MM.1S (cell line): Measurements from ENCODE around the gene DAP.

Experiments
- DNase-seq: peaks from one replicate; pipeline ENCODE4 v3.0.0-alpha.2; 2015
- H2AFZ ChIP-seq: fragments of 300-600 bp; sonication (generic); 2 replicates; pipeline ENCODE4 v1.6.0; 2016; ENCODE audit warnings: antibody characterized with exemption, low read length
- H3F3A ChIP-seq: fragments of 300-600 bp; sonication (generic); 2 replicates; pipeline ENCODE4 v1.6.1; 2016; ENCODE audit warnings: mild to moderate bottlenecking, antibody characterized with exemption, low read length, moderate library complexity, mixed read lengths; ENCODE audit not compliant: insufficient read depth
- H3K27ac ChIP-seq: fragments of 300-600 bp; sonication (generic); 2 replicates; pipeline ENCODE4 v1.5.1; 2016; ENCODE audit warnings: mild to moderate bottlenecking, low read length
- H3K27me3 ChIP-seq: fragments of 300-600 bp; sonication (generic); replicated peaks from 2 replicates; pipeline ENCODE4 v1.6.0; 2016; ENCODE audit warnings: low read length; ENCODE audit not compliant: insufficient read depth
- H3K36me3 ChIP-seq: fragments of 300-600 bp; sonication (generic); replicated peaks from 2 replicates; pipeline ENCODE4 v1.6.1; 2016; ENCODE audit warnings: mild to moderate bottlenecking, low read length, mixed read lengths; ENCODE audit not compliant: insufficient read depth
- H3K4me1 ChIP-seq: fragments of 300-600 bp; sonication (generic); 2 replicates; pipeline ENCODE4 v1.6.1; 2016; ENCODE audit warnings: low read length, mixed read lengths
- H3K4me2 ChIP-seq: fragments of 300-600 bp; sonication (generic); 2 replicates; pipeline ENCODE4 v1.6.0; 2016; ENCODE audit warnings: low read depth, low read length
- H3K4me3 ChIP-seq: fragments of 300-600 bp; sonication (generic); 2 replicates; pipeline ENCODE4 v1.5.1; 2016; ENCODE audit warnings: low read length, mixed read lengths
- H3K79me2 ChIP-seq: fragments of 300-600 bp; sonication (generic); 2 replicates; pipeline ENCODE4 v1.6.1; 2016; ENCODE audit warnings: mixed run types, low read length, mixed read lengths
- H3K9ac ChIP-seq: fragments of 300-600 bp; sonication (generic); 2 replicates; pipeline ENCODE4 v1.6.1; 2016; ENCODE audit warnings: low read length, mixed read lengths
- H3K9me2 ChIP-seq: fragments of 300-600 bp; sonication (generic); replicated peaks from 2 replicates; pipeline ENCODE4 v1.6.1; 2016; ENCODE audit warnings: mild to moderate bottlenecking, low read length, mixed read lengths; ENCODE audit not compliant: insufficient read depth
- H3K9me3 ChIP-seq: fragments of 300-600 bp; sonication (generic); replicated peaks from 2 replicates; pipeline ENCODE4 v1.6.1; 2016; ENCODE audit warnings: mild to moderate bottlenecking, low read length, mixed read lengths; ENCODE audit not compliant: insufficient read depth
- H4K20me1 ChIP-seq: fragments of 300-600 bp; sonication (generic); 2 replicates; pipeline ENCODE4 v1.6.1; 2016; ENCODE audit warnings: mild to moderate bottlenecking, low read length, moderate library complexity, mixed read lengths; ENCODE audit not compliant: insufficient read depth
- CTCF ChIP-seq: fragments of 300-600 bp; sonication (generic); IDR thresholded peaks from 2 replicates; pipeline ENCODE4 v1.5.1; 2016; ENCODE audit warnings: antibody characterized with exemption, low read length, mixed read lengths
- EZH2 ChIP-seq: fragments of 300-600 bp; sonication (generic); optimal IDR thresholded peaks from 2 replicates; pipeline ENCODE3; 2017; ENCODE audit warnings: low read depth, mild to moderate bottlenecking, antibody characterized with exemption, low read length, mixed read lengths
- EZH2phosphoT487 ChIP-seq: fragments of 300-600 bp; sonication (generic); IDR thresholded peaks from 2 replicates; pipeline ENCODE4 v1.6.1; 2018; ENCODE audit warnings: antibody characterized with exemption, low read length

Gene DAP

GRCh38 chr5:10685115-10685521 is 75.9 kb downstream of the DAP start:
- H3K27ac ChIP-seq = no peak overlapping the region

GRCh38 chr5:10684303-10685086 is 76.5 kb downstream of the DAP start:
- no peak overlapping the region for H3K4me3 ChIP-seq
- H3K4me2 ChIP-seq = no peak overlapping the region
- no peak overlapping the region for H3K9ac ChIP-seq
- H3K79me2 ChIP-seq = no peaks in the 10 kb centered on the region
- no peaks in the 10 kb centered on the region for H3K4me1 ChIP-seq
- H4K20me1 ChIP-seq = no peaks in the 10 kb centered on the region
- TF ChIP-seq EZH2 (no peak), CTCF (no peak), EZH2phosphoT487 (no peak)
- no peak overlapping the region for H2AFZ ChIP-seq
- no peaks in the 10 kb centered on the region for H3K9me3 ChIP-seq
- H3F3A ChIP-seq = no peaks in the 10 kb centered on the region
- H3K27me3 ChIP-seq = no peaks in the 10 kb centered on the region
- no peak for DNase-seq
- no peaks in the 10 kb centered on the region for H3K36me3 ChIP-seq
- no peaks in the 10 kb centered on the region for H3K9me2 ChIP-seq
- H3K27ac ChIP-seq = no peak overlapping the region

More at GRCh38 chr5:10685115-10685521, 75.9 kb downstream of the DAP start:
- H3K4me3 ChIP-seq = no peak overlapping the region
- H3K9me2 ChIP-seq = no peaks in the 10 kb centered on the region
- TF ChIP-seq CTCF = no peak
- TF ChIP-seq EZH2 = no peak
- no peak for TF ChIP-seq EZH2phosphoT487
- H3K27me3 ChIP-seq = no peaks in the 10 kb centered on the region
- DNase-seq = no peak
- H3K79me2 ChIP-seq = no peaks in the 10 kb centered on the region
- no peaks in the 10 kb centered on the region for H3K9me3 ChIP-seq
- H3K36me3 ChIP-seq = no peaks in the 10 kb centered on the region
- no peaks in the 10 kb centered on the region for H3F3A ChIP-seq
- H4K20me1 ChIP-seq = no peaks in the 10 kb centered on the region
- H3K4me2 ChIP-seq = no peak overlapping the region
- H3K4me1 ChIP-seq = no peaks in the 10 kb centered on the region
- H3K9ac ChIP-seq = no peak overlapping the region
- no peak overlapping the region for H2AFZ ChIP-seq

- TF ChIP-seq EZH2 = no peak
- TF ChIP-seq CTCF = no peak
- TF ChIP-seq EZH2phosphoT487 = no peak
- Histone ChIP-seq H3K9me3 (no peaks in the 10 kb centered on the region), H3K4me1 (no peaks in the 10 kb centered on the region), H3K9ac (no peak overlapping the region), H3K9me2 (no peaks in the 10 kb centered on the region), H3K27me3 (no peaks in the 10 kb centered on the region), H3K4me3 (no peak overlapping the region), H3K36me3 (no peaks in the 10 kb centered on the region), H3K79me2 (no peaks in the 10 kb centered on the region), H4K20me1 (no peaks in the 10 kb centered on the region), H2AFZ (no peak overlapping the region), H3F3A (no peaks in the 10 kb centered on the region), H3K27ac (no peak overlapping the region), H3K4me2 (no peak overlapping the region)
- DNase-seq = no peak
These were observed 78.1 kb downstream of the DAP start for GRCh38 chr5:10682801-10683525.
